ENCODE data around the gene CRISP1. TPM values are rescaled to one million over a fixed set of nuclear protein-coding genes. Genes with fewer than 3 reads are reported as not detected.

Gene CRISP1
- polyA plus RNA-seq, 1 donor (not counting 4 experiments of a cell fraction or from before 2014, with no cell fraction given): not detected

DNA sequence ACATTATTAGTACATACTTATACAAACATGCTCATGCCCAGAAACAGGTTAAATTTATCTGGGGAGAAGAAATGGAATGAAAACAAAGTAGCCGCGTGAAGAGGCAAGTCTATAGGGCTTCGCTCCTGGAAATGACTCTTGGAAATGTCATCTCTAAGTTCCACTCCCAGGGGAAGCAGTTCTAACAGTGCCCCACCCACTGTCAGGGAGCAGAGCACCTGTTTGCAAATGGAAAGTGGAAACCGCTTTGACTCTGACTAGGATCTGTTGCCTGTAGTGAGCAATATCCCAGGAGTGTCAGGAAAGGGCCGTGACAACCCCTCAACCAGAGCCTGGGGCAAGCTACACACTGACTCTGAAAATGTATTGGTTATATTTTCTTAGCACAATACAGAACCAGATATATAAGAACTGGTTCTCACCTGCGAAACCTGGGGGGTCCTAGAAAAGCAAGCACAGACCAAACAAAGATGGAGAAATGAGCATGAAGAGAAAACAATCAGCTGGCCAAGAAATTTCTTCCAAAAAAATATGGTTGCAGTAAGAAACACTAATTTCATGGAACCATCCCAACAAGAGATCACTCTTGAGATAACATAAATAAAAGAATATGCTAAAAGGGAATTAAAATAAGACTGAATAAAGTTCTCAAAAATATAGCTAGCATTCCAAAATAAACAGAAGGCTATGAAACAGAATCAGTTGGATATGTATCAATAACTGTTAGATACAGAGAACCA is 47.5 kb upstream of the CRISP1 start:
- Histone ChIP-seq H4K20me1 (ENCODE audit: control insufficient read depth, extremely low read depth, insufficient read depth, low read length) (no peaks in the 10 kb centered on the region), H3K9me3 (ENCODE audit: control insufficient read depth, low read depth, low read length) (no peaks in the 10 kb centered on the region), H3K4me3 (ENCODE audit: control insufficient read depth in 2 of 3, extremely low read depth in 1 of 3, insufficient read depth in 2 of 3, low read depth in 1 of 3, low read length in 3 of 3) (no peak overlapping the region), H3K9ac (ENCODE audit: control insufficient read depth, extremely low read depth, insufficient read depth, low read length) (no peak overlapping the region), H3K27ac (ENCODE audit: control insufficient read depth, insufficient read depth, low read length) (no peak overlapping the region), H3K27me3 (ENCODE audit: control insufficient read depth, extremely low read depth, insufficient read depth, low read length) (no peaks in the 10 kb centered on the region), H3K79me2 (ENCODE audit: control insufficient read depth, insufficient read depth, low read length) (no peaks in the 10 kb centered on the region), H3K9me1 (ENCODE audit: control insufficient read depth, extremely low read depth, insufficient read depth, low read length) (no peaks in the 10 kb centered on the region), H3K36me3 (ENCODE audit: control insufficient read depth in 2 of 2, extremely low read depth in 1 of 2, insufficient read depth in 2 of 2, low read length in 2 of 2) (no peaks in the 10 kb centered on the region), H2AFZ (ENCODE audit: control insufficient read depth, low read length) (no peak overlapping the region), H3K4me1 (ENCODE audit: control insufficient read depth, extremely low read depth, insufficient read depth, low read length) (no peaks in the 10 kb centered on the region), H3K4me2 (ENCODE audit: control insufficient read depth, extremely low read depth, insufficient read depth, low read depth, low read length) (no peak overlapping the region)
- TF ChIP-seq EZH2 (IDR thresholded peaks at IDR 0.05; ENCODE audit: low read length): no peak
- TF ChIP-seq, protein P1, sequence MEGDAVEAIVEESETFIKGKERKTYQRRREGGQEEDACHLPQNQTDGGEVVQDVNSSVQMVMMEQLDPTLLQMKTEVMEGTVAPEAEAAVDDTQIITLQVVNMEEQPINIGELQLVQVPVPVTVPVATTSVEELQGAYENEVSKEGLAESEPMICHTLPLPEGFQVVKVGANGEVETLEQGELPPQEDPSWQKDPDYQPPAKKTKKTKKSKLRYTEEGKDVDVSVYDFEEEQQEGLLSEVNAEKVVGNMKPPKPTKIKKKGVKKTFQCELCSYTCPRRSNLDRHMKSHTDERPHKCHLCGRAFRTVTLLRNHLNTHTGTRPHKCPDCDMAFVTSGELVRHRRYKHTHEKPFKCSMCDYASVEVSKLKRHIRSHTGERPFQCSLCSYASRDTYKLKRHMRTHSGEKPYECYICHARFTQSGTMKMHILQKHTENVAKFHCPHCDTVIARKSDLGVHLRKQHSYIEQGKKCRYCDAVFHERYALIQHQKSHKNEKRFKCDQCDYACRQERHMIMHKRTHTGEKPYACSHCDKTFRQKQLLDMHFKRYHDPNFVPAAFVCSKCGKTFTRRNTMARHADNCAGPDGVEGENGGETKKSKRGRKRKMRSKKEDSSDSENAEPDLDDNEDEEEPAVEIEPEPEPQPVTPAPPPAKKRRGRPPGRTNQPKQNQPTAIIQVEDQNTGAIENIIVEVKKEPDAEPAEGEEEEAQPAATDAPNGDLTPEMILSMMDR (optimal IDR thresholded peaks at IDR 0.05 in 1 of 3, IDR thresholded peaks at IDR 0.05 in 1 of 3, conservative IDR thresholded peaks at IDR 0.05 in 1 of 3; ENCODE audit: extremely low read depth in 1 of 3, insufficient read depth in 2 of 3, low read length in 3 of 3): no peak
- dilution Hi-C loops (cut with MboI; ENCODE audit: extremely low pct_ligation_motif_present, low sequenced_read_pairs): no loop called here
- DNase-seq (ENCODE audit: low read depth, low spot score): no peak
- FAIRE-seq: no peak

DNA sequence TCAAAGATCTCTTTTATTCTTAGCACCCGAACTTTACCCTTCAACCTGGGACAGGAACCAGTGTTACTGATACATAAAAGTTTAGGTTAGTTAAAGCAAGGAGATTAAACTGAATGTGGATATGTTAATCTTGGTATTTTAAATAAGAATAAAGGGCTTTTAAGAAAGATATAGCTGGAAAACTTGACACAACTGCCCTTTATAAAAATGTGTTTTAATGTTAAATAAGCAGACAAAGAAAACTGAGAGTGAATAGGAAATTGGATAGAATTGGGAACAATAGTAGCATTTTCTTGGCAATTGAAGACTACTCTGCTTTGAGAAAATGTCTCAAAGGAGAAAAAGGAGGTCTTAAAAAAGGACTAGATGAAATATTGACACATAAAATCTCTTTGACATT is 45.9 kb upstream of the CRISP1 start:
- H3K79me2 ChIP-seq (ENCODE audit: control insufficient read depth, insufficient read depth, low read length): no peaks in the 10 kb centered on the region
- FAIRE-seq: no peak
- H2AFZ ChIP-seq (ENCODE audit: control insufficient read depth, low read length): no peak overlapping the region
- DNase-seq (ENCODE audit: low read depth, low spot score): no peak
- no peaks in the 10 kb centered on the region for H3K36me3 ChIP-seq (ENCODE audit: control insufficient read depth in 2 of 2, extremely low read depth in 1 of 2, insufficient read depth in 2 of 2, low read length in 2 of 2)
- H3K4me3 ChIP-seq (ENCODE audit: control insufficient read depth in 2 of 3, extremely low read depth in 1 of 3, insufficient read depth in 2 of 3, low read depth in 1 of 3, low read length in 3 of 3): no peak overlapping the region
- H4K20me1 ChIP-seq (ENCODE audit: control insufficient read depth, extremely low read depth, insufficient read depth, low read length): no peaks in the 10 kb centered on the region
- no peaks in the 10 kb centered on the region for H3K27me3 ChIP-seq (ENCODE audit: control insufficient read depth, extremely low read depth, insufficient read depth, low read length)
- dilution Hi-C loops (cut with MboI; ENCODE audit: extremely low pct_ligation_motif_present, low sequenced_read_pairs): no loop called here
- no peak overlapping the region for H3K27ac ChIP-seq (ENCODE audit: control insufficient read depth, insufficient read depth, low read length)
- H3K9me1 ChIP-seq (ENCODE audit: control insufficient read depth, extremely low read depth, insufficient read depth, low read length): no peaks in the 10 kb centered on the region
- no peaks in the 10 kb centered on the region for H3K4me1 ChIP-seq (ENCODE audit: control insufficient read depth, extremely low read depth, insufficient read depth, low read length)
- TF ChIP-seq, protein P1 (optimal IDR thresholded peaks at IDR 0.05 in 1 of 3, IDR thresholded peaks at IDR 0.05 in 1 of 3, conservative IDR thresholded peaks at IDR 0.05 in 1 of 3; ENCODE audit: extremely low read depth in 1 of 3, insufficient read depth in 2 of 3, low read length in 3 of 3): no peak
- TF ChIP-seq EZH2 (IDR thresholded peaks at IDR 0.05; ENCODE audit: low read length): no peak
- H3K9me3 ChIP-seq (ENCODE audit: control insufficient read depth, low read depth, low read length): no peaks in the 10 kb centered on the region
- H3K4me2 ChIP-seq (ENCODE audit: control insufficient read depth, extremely low read depth, insufficient read depth, low read depth, low read length): no peak overlapping the region
- H3K9ac ChIP-seq (ENCODE audit: control insufficient read depth, extremely low read depth, insufficient read depth, low read length): no peak overlapping the region
